ENCODE data around the gene PCSK9. TPM values are rescaled to one million over a fixed set of nuclear protein-coding genes. Genes with fewer than 3 reads are reported as not detected.
A peak's percentile ranks its signal among the peaks of the same experiment; 100 is the strongest.

Gene PCSK9
- total and polyA plus RNA-seq, 12 donors = under 0.01 to 0.07 (median 0.05) TPM; not detected in 9

DNA sequence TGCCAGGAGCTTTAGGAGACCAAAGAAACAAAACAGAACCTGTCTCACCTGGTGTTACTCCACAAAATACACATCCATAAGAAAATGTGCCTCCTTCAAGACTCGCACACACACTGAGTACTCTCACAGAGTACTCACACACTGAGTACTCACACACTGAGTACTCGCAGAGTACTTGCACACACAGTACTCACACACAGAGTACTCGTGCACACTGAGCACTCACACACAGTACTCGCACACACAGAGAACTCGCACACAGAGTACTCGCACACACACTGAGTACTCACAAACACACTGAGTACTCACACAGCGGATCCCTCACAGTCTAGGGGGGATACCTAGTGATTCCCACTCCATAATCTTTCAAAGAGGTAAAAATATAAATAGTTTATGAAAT, 40.3 kb downstream of the PCSK9 start:
- Histone ChIP-seq H3K27me3 (no peaks in the 10 kb centered on the region), H3K27ac (no peak overlapping the region), H3K4me1 (peaks cover 0 to 13% (median 10%) of the 10 kb centered on the region in 9 donors), H3K36me3 (peaks cover 0 to 100% (median 80%) of the 10 kb centered on the region in 9 donors), H3K4me3 (no peak overlapping the region), H3K9me3 (no peaks in the 10 kb centered on the region)
- DNase-seq = no peak
- TF ChIP-seq, protein P1, sequence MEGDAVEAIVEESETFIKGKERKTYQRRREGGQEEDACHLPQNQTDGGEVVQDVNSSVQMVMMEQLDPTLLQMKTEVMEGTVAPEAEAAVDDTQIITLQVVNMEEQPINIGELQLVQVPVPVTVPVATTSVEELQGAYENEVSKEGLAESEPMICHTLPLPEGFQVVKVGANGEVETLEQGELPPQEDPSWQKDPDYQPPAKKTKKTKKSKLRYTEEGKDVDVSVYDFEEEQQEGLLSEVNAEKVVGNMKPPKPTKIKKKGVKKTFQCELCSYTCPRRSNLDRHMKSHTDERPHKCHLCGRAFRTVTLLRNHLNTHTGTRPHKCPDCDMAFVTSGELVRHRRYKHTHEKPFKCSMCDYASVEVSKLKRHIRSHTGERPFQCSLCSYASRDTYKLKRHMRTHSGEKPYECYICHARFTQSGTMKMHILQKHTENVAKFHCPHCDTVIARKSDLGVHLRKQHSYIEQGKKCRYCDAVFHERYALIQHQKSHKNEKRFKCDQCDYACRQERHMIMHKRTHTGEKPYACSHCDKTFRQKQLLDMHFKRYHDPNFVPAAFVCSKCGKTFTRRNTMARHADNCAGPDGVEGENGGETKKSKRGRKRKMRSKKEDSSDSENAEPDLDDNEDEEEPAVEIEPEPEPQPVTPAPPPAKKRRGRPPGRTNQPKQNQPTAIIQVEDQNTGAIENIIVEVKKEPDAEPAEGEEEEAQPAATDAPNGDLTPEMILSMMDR (IDR thresholded peaks at IDR 0.05) = no peak
- ATAC-seq = peak in 2 of 8 donors; percentile 19 to 47
- intact Hi-C loops (cut with DNase I) = loop anchor here in 1 of 10 donors (5.0 kb wide), 1 partner anchor 43 kb away; no protein-coding TSS in a partner anchor
- 97 to 98% methylated on average over 7 of the region's 7 CpGs for WGBS, 2 donors

DNA sequence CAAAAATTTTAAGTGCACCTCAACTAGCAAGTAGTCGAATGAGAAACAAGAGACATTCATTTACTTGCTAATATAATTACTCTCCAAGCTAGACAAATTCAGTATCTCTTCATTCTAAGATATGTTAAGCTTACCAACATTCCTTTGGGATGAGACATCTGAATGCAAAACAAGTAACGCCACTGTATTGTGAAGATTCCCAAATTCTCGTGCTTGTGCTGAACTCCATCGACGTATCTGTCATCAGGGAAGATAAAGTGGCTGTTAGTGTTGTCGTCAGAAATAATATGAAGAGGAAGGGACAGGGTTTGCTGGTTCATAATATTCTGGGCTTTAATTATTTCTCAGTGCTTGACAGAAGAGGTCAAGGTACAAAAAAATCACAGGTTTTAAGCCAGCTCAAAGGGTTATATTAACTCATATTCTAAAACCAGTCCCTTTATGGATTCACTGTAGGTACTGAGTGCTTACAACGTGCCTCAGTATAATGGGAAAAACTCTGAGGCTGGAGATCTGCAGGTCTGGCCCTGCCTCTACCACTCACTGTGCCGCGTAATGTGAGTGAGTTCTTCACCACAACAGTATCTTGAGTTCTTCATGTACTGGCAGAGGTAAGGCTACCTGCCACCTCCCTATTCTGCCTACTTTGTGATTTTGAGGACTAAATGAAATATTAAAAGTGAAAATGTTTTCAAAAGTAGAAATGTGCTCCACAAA, 42.0 kb downstream of the PCSK9 start:
- TF ChIP-seq, protein P1 (IDR thresholded peaks at IDR 0.05) = no peak
- 49 to 50% methylated on average over 9 of the region's 9 CpGs for WGBS, 2 donors
- intact Hi-C loops (cut with DNase I) = loop anchor here in 1 of 10 donors (5.0 kb wide), 1 partner anchor 41 kb away; no protein-coding TSS in a partner anchor
- H3K27me3 ChIP-seq = no peaks in the 10 kb centered on the region
- no peak for DNase-seq
- peaks cover 0 to 13% (median 10%) of the 10 kb centered on the region in 9 donors for H3K4me1 ChIP-seq
- peak in 3 of 8 donors; percentile 35 to 56 (median 50) for ATAC-seq
- H3K4me3 ChIP-seq = no peak overlapping the region
- H3K36me3 ChIP-seq = peaks cover 0 to 100% (median 85%) of the 10 kb centered on the region in 9 donors
- H3K27ac ChIP-seq = peak overlapping the region in 2 of 10 donors; percentile 1 to 41
- H3K9me3 ChIP-seq = no peaks in the 10 kb centered on the region

DNA sequence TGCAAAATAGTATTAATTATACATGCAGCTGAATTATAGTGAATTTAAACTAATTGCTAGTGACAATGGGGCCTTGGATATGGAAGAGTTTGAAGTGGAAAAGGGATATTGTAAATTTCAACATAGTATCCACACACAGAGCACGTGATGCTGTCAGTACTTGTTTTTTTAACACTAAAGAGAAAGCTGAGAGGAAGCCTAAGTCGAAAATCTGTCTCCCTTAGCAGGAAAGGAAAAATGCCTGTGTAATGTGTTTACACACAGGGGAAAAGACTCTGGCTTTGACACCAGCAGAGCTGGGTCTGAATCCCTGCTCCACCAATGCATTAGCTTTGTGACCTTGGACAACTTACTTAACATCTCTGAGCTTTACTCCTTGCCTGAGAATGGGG, 42.6 kb downstream of the PCSK9 start:
- H3K36me3 ChIP-seq = peaks cover 0 to 100% (median 79%) of the 10 kb centered on the region in 9 donors
- DNase-seq (no peak), ATAC-seq (peak in 1 of 8 donors; percentile 19)
- peak overlapping the region in 2 of 10 donors; percentile 1 to 41 for H3K27ac ChIP-seq
- no peaks in the 10 kb centered on the region for H3K27me3 ChIP-seq
- WGBS, 2 donors = 49 to 54% methylated on average over 2 of the region's 2 CpGs
- no peaks in the 10 kb centered on the region for H3K9me3 ChIP-seq
- no peak overlapping the region for H3K4me3 ChIP-seq
- peaks cover 0 to 13% (median 10%) of the 10 kb centered on the region in 9 donors for H3K4me1 ChIP-seq
- TF ChIP-seq, protein P1 (IDR thresholded peaks at IDR 0.05) = no peak
- intact Hi-C loops (cut with DNase I) = loop anchor here in 1 of 10 donors (5.0 kb wide), 1 partner anchor 40 kb away; no protein-coding TSS in a partner anchor

DNA sequence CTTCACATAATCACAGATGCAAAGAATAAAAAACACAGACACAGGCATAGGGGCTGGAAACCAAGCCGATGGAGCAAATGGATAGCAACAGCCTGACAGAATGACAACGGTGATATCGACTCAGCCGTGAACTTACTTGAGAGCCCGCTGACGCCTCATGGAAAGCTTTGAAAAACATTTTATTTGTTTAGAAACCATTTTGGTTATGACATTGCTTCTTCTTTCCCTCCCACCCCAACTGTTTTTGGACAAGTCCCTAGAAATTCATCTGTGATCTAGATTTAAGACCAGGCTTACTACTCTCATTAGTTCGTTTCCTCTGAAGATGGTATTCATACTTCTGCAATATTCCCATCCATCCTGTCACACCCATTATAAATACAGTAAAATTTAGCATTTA, 44.9 kb downstream of the PCSK9 start:
- Histone ChIP-seq H3K4me1 (peaks cover 0 to 13% (median 10%) of the 10 kb centered on the region in 9 donors), H3K27me3 (no peaks in the 10 kb centered on the region), H3K36me3 (peaks cover 0 to 100% (median 75%) of the 10 kb centered on the region in 9 donors), H3K9me3 (no peaks in the 10 kb centered on the region), H3K4me3 (no peak overlapping the region), H3K27ac (no peak overlapping the region)
- intact Hi-C loops (cut with DNase I) = loop anchor here in 1 of 10 donors (5.0 kb wide), 1 partner anchor 38 kb away; no protein-coding TSS in a partner anchor
- DNase-seq (no peak), ATAC-seq (no peak)
- WGBS, 2 donors = 94% methylated on average over 7 of the region's 7 CpGs
- TF ChIP-seq, protein P1 (IDR thresholded peaks at IDR 0.05) = no peak

Measured in heart right ventricle (tissue), 16 donors.